Endothelial cell of umbilical vein (primary cell): ENCODE measurements around the gene FBN3. TPM values are rescaled to one million over a fixed set of nuclear protein-coding genes. Genes with fewer than 3 reads are reported as not detected.

Experiments used
- BruUV-seq: library from RNA; stranded (reverse); fragments of 400-500 nt; replicated peaks from 2 replicates; lab custom pipeline; 2021; lab: Mats Ljungman, UMichigan
- CTCF ChIA-PET: fragments of 300-600, 350-600 bp; sonication (Branson Sonifier 250); formaldehyde crosslinking; loops from one replicate; lab custom pipeline; 2021; ENCODE audit warnings: antibody characterized with exemption, inconsistent platforms; lab: Charles Lee
- POLR2A ChIA-PET: fragments of 300-600, 350-600 bp; sonication (Branson Sonifier 250); formaldehyde crosslinking; loops from one replicate; lab custom pipeline; 2021; ENCODE audit warnings: antibody characterized with exemption, inconsistent platforms; lab: Charles Lee
- DNase-seq: peaks from one replicate; pipeline ENCODE4 v3.0.0-alpha.2; 2011; ENCODE audit warnings: low read depth, low spot score
- FAIRE-seq: peaks from 2 replicates; lab custom pipeline; 2011; peaks lifted over from hg19 to GRCh38; lab: Jason Lieb, UNC
- H2AFZ ChIP-seq: 2 replicates; pipeline ENCODE4 v1.6.0; 2012; ENCODE audit warnings: low read depth, low read length, control low read depth, inconsistent platforms
- H3K27ac ChIP-seq: 2 replicates; pipeline ENCODE4 v1.5.1; 2011; ENCODE audit warnings: low read depth, mild to moderate bottlenecking, control low read depth, low read length, moderate library complexity; ENCODE audit not compliant: insufficient read depth
- H3K27me3 ChIP-seq, 2 experiments: 2 replicates each; pipeline versions ENCODE4 v1.6.0 to v1.6.1; 2011; ENCODE audit warnings: low read length in 2 of 2, mixed read lengths in 1 of 2; ENCODE audit not compliant: control insufficient read depth in 2 of 2, insufficient read depth in 2 of 2
- H3K36me3 ChIP-seq, 2 experiments: 2 replicates in 1 of 2; 3 replicates in 1 of 2; pipeline ENCODE4 v1.5.1; 2011; ENCODE audit warnings: low read length in 2 of 2, mild to moderate bottlenecking in 1 of 2, moderate library complexity in 1 of 2; ENCODE audit not compliant: control insufficient read depth in 2 of 2, insufficient read depth in 2 of 2; ENCODE audit errors: extremely low read depth in 1 of 2
- H3K4me1 ChIP-seq: 3 replicates; pipeline ENCODE4 v1.5.1; 2011; ENCODE audit warnings: mild to moderate bottlenecking, low read length; ENCODE audit not compliant: control insufficient read depth, insufficient read depth; ENCODE audit errors: extremely low read depth
- H3K4me2 ChIP-seq: 2 replicates; pipeline ENCODE4 v1.6.1; 2011; ENCODE audit warnings: low read length, control low read depth, mixed read lengths; ENCODE audit not compliant: insufficient read depth
- H3K4me3 ChIP-seq, 3 experiments: fragments of 200-600 bp in 1 of 3; sonication (generic), shearing (Covaris generic) in 1 of 3; replicated peaks in 1 of 3; 2 replicates each; pipeline ENCODE4 v1.5.1; 2011 to 2016; ENCODE audit warnings: control low read depth in 3 of 3, low read length in 3 of 3, mild to moderate bottlenecking in 2 of 3, inconsistent platforms in 1 of 3, low read depth in 1 of 3, moderate library complexity in 1 of 3; ENCODE audit not compliant: insufficient read depth in 1 of 3
- H3K79me2 ChIP-seq: 2 replicates; pipeline ENCODE4 v1.6.0; 2012; ENCODE audit warnings: low read length, inconsistent platforms; ENCODE audit not compliant: control insufficient read depth, insufficient read depth
- H3K9ac ChIP-seq: replicated peaks from 2 replicates; pipeline ENCODE3; 2011; ENCODE audit warnings: low read length, control low read depth; ENCODE audit not compliant: insufficient read depth; ENCODE audit errors: extremely low read depth
- H3K9me1 ChIP-seq: replicated peaks from 3 replicates; pipeline ENCODE4 v1.6.0; 2011; ENCODE audit warnings: mild to moderate bottlenecking, low read length; ENCODE audit not compliant: control insufficient read depth, insufficient read depth; ENCODE audit errors: extremely low read depth
- H3K9me3 ChIP-seq: replicated peaks from 2 replicates; pipeline ENCODE4 v1.5.1; 2012; ENCODE audit warnings: low read length, inconsistent platforms; ENCODE audit not compliant: control insufficient read depth, insufficient read depth
- H4K20me1 ChIP-seq: replicated peaks from 2 replicates; pipeline ENCODE3; 2011; ENCODE audit warnings: mild to moderate bottlenecking, low read length; ENCODE audit not compliant: control insufficient read depth, insufficient read depth; ENCODE audit errors: extremely low read depth
- EZH2 ChIP-seq: IDR thresholded peaks from 2 replicates; pipeline ENCODE4 v1.6.1; 2012; ENCODE audit warnings: borderline replicate concordance, low read depth, mild to moderate bottlenecking, moderate library complexity, low read length, inconsistent platforms; ENCODE audit not compliant: severe bottlenecking
- FOS ChIP-seq: IDR thresholded peaks from 2 replicates; pipeline ENCODE4 v1.6.1; 2011; ENCODE audit warnings: mild to moderate bottlenecking, low read length, moderate library complexity, borderline replicate concordance; ENCODE audit not compliant: insufficient read depth
- GATA2 ChIP-seq: IDR thresholded peaks from 2 replicates; pipeline ENCODE4 v1.7.0; 2011; ENCODE audit warnings: low read depth, mild to moderate bottlenecking, moderate library complexity, mixed read lengths, low read length; ENCODE audit not compliant: insufficient read length, insufficient read depth
- JUN ChIP-seq: IDR thresholded peaks from 2 replicates; pipeline ENCODE4 v1.6.1; 2011; ENCODE audit warnings: borderline replicate concordance, low read depth; ENCODE audit not compliant: insufficient read length, insufficient read depth
- MYC ChIP-seq: IDR thresholded peaks from one replicate; pipeline ENCODE4 v1.6.1; 2011; ENCODE audit warnings: mild to moderate bottlenecking, low read depth, low read length
- POLR2A ChIP-seq: IDR thresholded peaks from 2 replicates; pipeline ENCODE4 v1.6.1; 2012; ENCODE audit warnings: low read depth, mild to moderate bottlenecking, control low read depth, low read length
- POLR2AphosphoS5 ChIP-seq: IDR thresholded peaks from 2 replicates; pipeline ENCODE4 v1.6.1; 2012; ENCODE audit warnings: low read depth, mild to moderate bottlenecking, control low read depth, low read length, moderate library complexity; ENCODE audit not compliant: insufficient read depth
- dilution Hi-C: fragments of 300-500 bp; cut with MboI; formaldehyde crosslinking; loops from one replicate; pipeline ENCODE4 v1.15.0; 2019; ENCODE audit warnings: low sequenced_read_pairs; ENCODE audit not compliant: extremely low pct_ligation_motif_present
- intact Hi-C: fragments of 100-400 bp; cut with micrococcal nuclease; formaldehyde crosslinking; loops from one replicate; pipeline ENCODE4 v1.10.0; 2022
- polyA plus RNA-seq, 4 experiments: library from polyadenylated mRNA; depleted of rRNA in 3 of 4; stranded (reverse) in 3 of 4; unstranded in 1 of 4; fragments of >200 nt; gene quantifications; 2 replicates each; pipeline versions ENCODE4 v1.2.1 to v1.2.3, GENCODE V29; 2011 to 2012; ENCODE audit warnings: missing spikeins in 1 of 4
- total RNA-seq: library from RNA; stranded (reverse); gene quantifications from 2 replicates; pipeline ENCODE4 v1.2.3, GENCODE V29; 2021
- TF ChIP-seq, protein P1 (sequence below): IDR thresholded peaks from 2 replicates; pipeline ENCODE4 v1.6.1; 2011; ENCODE audit not compliant: insufficient read depth, insufficient read length
- TF ChIP-seq, protein P2 (sequence below), 2 donors: IDR thresholded peaks; 1 replicate in 1 of 2; 2 replicates in 1 of 2; pipeline ENCODE4 v1.5.1; 2011; ENCODE audit warnings: low read length in 2 of 2, mild to moderate bottlenecking in 2 of 2, moderate library complexity in 2 of 2, control low read depth in 1 of 2, inconsistent platforms in 1 of 2, low read depth in 1 of 2; ENCODE audit not compliant: insufficient read depth in 1 of 2; ENCODE audit errors: extremely low read depth in 1 of 2

FBN3 gene
- total and polyA plus RNA-seq, 2 donors (not counting 3 experiments of a cell fraction or from before 2014, with no cell fraction given) = not detected

DNA sequence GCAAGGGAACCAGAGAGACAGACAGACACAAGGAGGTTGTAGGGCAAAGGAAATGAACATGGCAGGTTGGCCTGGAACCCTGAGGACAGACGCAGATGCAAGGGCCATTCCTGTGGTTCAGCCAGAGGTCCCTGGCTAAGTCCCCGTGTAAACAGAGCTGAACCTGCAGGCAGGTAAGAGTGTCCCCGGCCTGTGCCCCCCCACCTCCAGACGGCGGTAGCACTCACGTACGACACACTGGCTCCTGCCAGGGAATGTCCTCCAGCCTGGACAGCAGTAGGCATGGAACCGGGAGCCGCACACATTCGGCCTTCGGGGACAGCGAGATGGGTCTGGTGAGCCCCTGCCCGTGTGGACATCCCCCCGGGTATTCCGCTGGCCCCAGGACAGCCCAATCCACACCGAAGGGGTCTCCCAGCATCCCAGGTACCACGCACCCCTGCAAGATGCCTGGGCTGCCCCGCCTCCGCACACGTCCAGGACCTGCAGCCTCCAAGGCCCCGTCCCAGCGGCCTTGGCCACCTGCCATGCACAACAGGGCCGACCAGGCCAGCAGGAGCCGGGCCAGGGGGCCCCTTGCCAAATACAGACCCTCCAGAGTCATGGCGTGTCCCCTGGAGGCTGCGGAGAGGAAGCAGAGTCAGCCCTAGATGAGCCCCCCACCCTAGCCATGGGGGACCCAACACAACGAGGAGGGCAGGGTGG is 2.4 kb downstream of the FBN3 start:
- ChIA-PET CTCF (no interaction called here), POLR2A (no interaction called here)
- Histone ChIP-seq H3K27ac (no peak overlapping the region), H3K36me3 (no peaks in the 10 kb centered on the region), H3K9ac (no peak overlapping the region), H3K4me1 (no peaks in the 10 kb centered on the region), H4K20me1 (no peaks in the 10 kb centered on the region), H3K9me3 (no peaks in the 10 kb centered on the region), H3K4me3 (no peak overlapping the region), H3K9me1 (no peaks in the 10 kb centered on the region), H3K4me2 (no peak overlapping the region), H3K79me2 (no peaks in the 10 kb centered on the region), H2AFZ (no peak overlapping the region), H3K27me3 (peaks cover 19 to 25% of the 10 kb centered on the region in 2 experiments)
- no TSS peak for BruUV-seq
- no peak for FAIRE-seq
- DNase-seq = no peak
- intact Hi-C loops (no loop called here), dilution Hi-C loops (no loop called here)
- TF ChIP-seq POLR2A (no peak), EZH2 (no peak), JUN (no peak), MYC (no peak), FOS (no peak), POLR2AphosphoS5 (no peak), GATA2 (no peak)
- TF ChIP-seq, protein P1, sequence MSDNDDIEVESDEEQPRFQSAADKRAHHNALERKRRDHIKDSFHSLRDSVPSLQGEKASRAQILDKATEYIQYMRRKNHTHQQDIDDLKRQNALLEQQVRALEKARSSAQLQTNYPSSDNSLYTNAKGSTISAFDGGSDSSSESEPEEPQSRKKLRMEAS = no peak
- TF ChIP-seq, protein P2, sequence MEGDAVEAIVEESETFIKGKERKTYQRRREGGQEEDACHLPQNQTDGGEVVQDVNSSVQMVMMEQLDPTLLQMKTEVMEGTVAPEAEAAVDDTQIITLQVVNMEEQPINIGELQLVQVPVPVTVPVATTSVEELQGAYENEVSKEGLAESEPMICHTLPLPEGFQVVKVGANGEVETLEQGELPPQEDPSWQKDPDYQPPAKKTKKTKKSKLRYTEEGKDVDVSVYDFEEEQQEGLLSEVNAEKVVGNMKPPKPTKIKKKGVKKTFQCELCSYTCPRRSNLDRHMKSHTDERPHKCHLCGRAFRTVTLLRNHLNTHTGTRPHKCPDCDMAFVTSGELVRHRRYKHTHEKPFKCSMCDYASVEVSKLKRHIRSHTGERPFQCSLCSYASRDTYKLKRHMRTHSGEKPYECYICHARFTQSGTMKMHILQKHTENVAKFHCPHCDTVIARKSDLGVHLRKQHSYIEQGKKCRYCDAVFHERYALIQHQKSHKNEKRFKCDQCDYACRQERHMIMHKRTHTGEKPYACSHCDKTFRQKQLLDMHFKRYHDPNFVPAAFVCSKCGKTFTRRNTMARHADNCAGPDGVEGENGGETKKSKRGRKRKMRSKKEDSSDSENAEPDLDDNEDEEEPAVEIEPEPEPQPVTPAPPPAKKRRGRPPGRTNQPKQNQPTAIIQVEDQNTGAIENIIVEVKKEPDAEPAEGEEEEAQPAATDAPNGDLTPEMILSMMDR (IDR thresholded peaks at IDR 0.05; ENCODE audit: extremely low read depth in 1 of 2, insufficient read depth in 1 of 2, low read depth in 1 of 2, low read length in 2 of 2) = no peak
